Measurements from ENCODE around the gene PID1. TPM values are rescaled to one million over a fixed set of nuclear protein-coding genes. Genes with fewer than 3 reads are reported as not detected.

Gene PID1
- total RNA-seq, 2 donors from 2014 or later: 66.2 to 109 TPM

GRCh38 chr2:229273006-229273722 lies 2.1 kb upstream of the PID1 start:
- Histone ChIP-seq H3K27ac (peak overlapping the region in 1 of 2 donors; percentile 3), H3K4me1 (ENCODE audit: control insufficient read depth in 1 of 2, low read depth in 2 of 2) (peaks cover 0 to 19% of the 10 kb centered on the region in 2 donors), H3K4me3 (peak overlapping the region; percentile 69), H3K27me3 (replicated peaks; ENCODE audit: insufficient read depth) (no peaks in the 10 kb centered on the region), H3K36me3 (no peaks in the 10 kb centered on the region), H3K9me3 (no peaks in the 10 kb centered on the region)
- ATAC-seq (ENCODE audit: insufficient number of reproducible peaks, low FRiP score, low read depth): no peak
- no peak for DNase-seq (ENCODE audit: low spot score)
- no peak for TF ChIP-seq CTCF (IDR thresholded peaks at IDR 0.05)

- H3K9me3 ChIP-seq: no peaks in the 10 kb centered on the region
- no peaks in the 10 kb centered on the region for H3K27me3 ChIP-seq (replicated peaks; ENCODE audit: insufficient read depth)
- TF ChIP-seq CTCF (IDR thresholded peaks at IDR 0.05): no peak
- H3K36me3 ChIP-seq: no peaks in the 10 kb centered on the region
- H3K4me3 ChIP-seq: peak overlapping the region; percentile 94
- peak overlapping the region; percentile 89 to 90 for H3K27ac ChIP-seq
- peaks cover 10 to 41% of the 10 kb centered on the region in 2 donors for H3K4me1 ChIP-seq (ENCODE audit: control insufficient read depth in 1 of 2, low read depth in 2 of 2)
- DNase-seq (ENCODE audit: low spot score): no peak
- no peak for ATAC-seq (ENCODE audit: insufficient number of reproducible peaks, low FRiP score, low read depth)
Observed at GRCh38 chr2:229269941-229270340, 1.1 kb downstream of the PID1 start.

GRCh38 chr2:229269146-229269545 lies 1.9 kb downstream of the PID1 start:
- H3K9me3 ChIP-seq: no peaks in the 10 kb centered on the region
- H3K27ac ChIP-seq: peak overlapping the region; percentile 89 to 90
- H3K4me3 ChIP-seq: peak overlapping the region; percentile 94
- DNase-seq (ENCODE audit: low spot score): no peak
- no peak for ATAC-seq (ENCODE audit: insufficient number of reproducible peaks, low FRiP score, low read depth)
- no peak for TF ChIP-seq CTCF (IDR thresholded peaks at IDR 0.05)
- H3K27me3 ChIP-seq (replicated peaks; ENCODE audit: insufficient read depth): no peaks in the 10 kb centered on the region
- H3K36me3 ChIP-seq: no peaks in the 10 kb centered on the region
- peaks cover 13 to 49% of the 10 kb centered on the region in 2 donors for H3K4me1 ChIP-seq (ENCODE audit: control insufficient read depth in 1 of 2, low read depth in 2 of 2)

GRCh38 chr2:229268626-229269025 lies 2.5 kb downstream of the PID1 start:
- no peak for DNase-seq (ENCODE audit: low spot score)
- Histone ChIP-seq H3K4me1 (ENCODE audit: control insufficient read depth in 1 of 2, low read depth in 2 of 2) (peaks cover 13 to 54% of the 10 kb centered on the region in 2 donors), H3K27me3 (replicated peaks; ENCODE audit: insufficient read depth) (no peaks in the 10 kb centered on the region), H3K4me3 (peak overlapping the region; percentile 94), H3K36me3 (no peaks in the 10 kb centered on the region), H3K27ac (peak overlapping the region; percentile 89 to 90), H3K9me3 (no peaks in the 10 kb centered on the region)
- ATAC-seq (ENCODE audit: insufficient number of reproducible peaks, low FRiP score, low read depth): no peak
- TF ChIP-seq CTCF (IDR thresholded peaks at IDR 0.05): no peak

GRCh38 chr2:229267080-229267479 lies 4.0 kb downstream of the PID1 start:
- Histone ChIP-seq H3K4me1 (ENCODE audit: control insufficient read depth in 1 of 2, low read depth in 2 of 2) (peaks cover 20 to 57% of the 10 kb centered on the region in 2 donors), H3K4me3 (peak overlapping the region; percentile 94), H3K9me3 (no peaks in the 10 kb centered on the region), H3K36me3 (no peaks in the 10 kb centered on the region), H3K27me3 (replicated peaks; ENCODE audit: insufficient read depth) (no peaks in the 10 kb centered on the region), H3K27ac (peak overlapping the region; percentile 37 to 89)
- ATAC-seq (ENCODE audit: insufficient number of reproducible peaks, low FRiP score, low read depth) (no peak), DNase-seq (ENCODE audit: low spot score) (no peak)
- TF ChIP-seq CTCF (IDR thresholded peaks at IDR 0.05): peak; percentile 39

All from thoracic aorta (tissue), 2 donors.